Type B pancreatic cell (in vitro differentiated cells): ENCODE measurements around the gene PCCB. TPM values are rescaled to one million over a fixed set of nuclear protein-coding genes. Genes with fewer than 3 reads are reported as not detected.

ENCODE experiments used
- DNase-seq: peaks from one replicate; pipeline ENCODE4 v3.0.0; 2021; ENCODE audit warnings: mixed read lengths; ENCODE audit not compliant: unreplicated experiment; ENCODE audit errors: extremely low spot score
- H3K27ac Mint-ChIP-seq: 2 replicates; pipeline ENCODE4 v1.8.0; 2021; ENCODE audit warnings: mild to moderate bottlenecking, mixed read lengths
- H3K27me3 Mint-ChIP-seq: 2 replicates; pipeline ENCODE4 v1.8.0; 2021; ENCODE audit warnings: mixed read lengths
- H3K36me3 Mint-ChIP-seq: 2 replicates; pipeline ENCODE4 v1.8.0; 2021; ENCODE audit warnings: mixed read lengths
- H3K4me1 Mint-ChIP-seq: one replicate; pipeline ENCODE4 v1.8.0; 2021; ENCODE audit warnings: mixed read lengths; ENCODE audit not compliant: unreplicated experiment
- H3K4me3 Mint-ChIP-seq: 2 replicates; pipeline ENCODE4 v1.8.0; 2021; ENCODE audit warnings: mild to moderate bottlenecking, mixed read lengths
- H3K9me3 Mint-ChIP-seq: 2 replicates; pipeline ENCODE4 v1.8.0; 2021; ENCODE audit warnings: mixed read lengths
- total RNA-seq: library from RNA; stranded (reverse); gene quantifications from 2 replicates; pipeline ENCODE4 v1.2.1, GENCODE V29; 2021; ENCODE audit warnings: low replicate concordance
- TF ChIP-seq, protein P1 (sequence below): fragments of 200-600 bp; sonication (generic); conservative IDR thresholded peaks from 2 replicates; pipeline ENCODE4 v1.5.0; 2021; ENCODE audit warnings: antibody characterized with exemption, mild to moderate bottlenecking

Gene PCCB
- total RNA-seq, 1 donor from 2014 or later = 41.0 TPM

DNA sequence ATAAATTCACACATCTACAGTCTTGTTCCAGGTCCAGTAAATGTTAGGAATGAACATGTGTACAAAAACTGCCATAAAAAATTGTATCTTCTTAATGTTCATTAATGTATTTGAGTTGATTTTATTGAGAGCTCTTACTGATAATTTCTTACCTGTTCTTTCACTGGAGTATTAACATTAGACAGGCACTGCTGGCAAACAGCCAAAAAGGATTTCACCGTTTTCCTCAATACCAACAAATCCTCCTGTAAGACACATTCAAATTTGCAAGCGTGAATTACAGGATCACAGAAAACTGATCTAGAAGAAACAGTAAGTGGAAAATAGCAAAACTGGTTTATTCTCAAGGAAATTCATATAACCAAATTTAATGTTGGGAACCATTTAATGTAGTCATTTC is 127.4 kb downstream of the PCCB start:
- Mint-ChIP-seq H3K27ac (no peak overlapping the region), H3K36me3 (peaks cover 31% of the 10 kb centered on the region), H3K4me1 (no peaks in the 10 kb centered on the region), H3K27me3 (no peaks in the 10 kb centered on the region), H3K9me3 (no peaks in the 10 kb centered on the region), H3K4me3 (no peak overlapping the region)
- TF ChIP-seq, protein P1, sequence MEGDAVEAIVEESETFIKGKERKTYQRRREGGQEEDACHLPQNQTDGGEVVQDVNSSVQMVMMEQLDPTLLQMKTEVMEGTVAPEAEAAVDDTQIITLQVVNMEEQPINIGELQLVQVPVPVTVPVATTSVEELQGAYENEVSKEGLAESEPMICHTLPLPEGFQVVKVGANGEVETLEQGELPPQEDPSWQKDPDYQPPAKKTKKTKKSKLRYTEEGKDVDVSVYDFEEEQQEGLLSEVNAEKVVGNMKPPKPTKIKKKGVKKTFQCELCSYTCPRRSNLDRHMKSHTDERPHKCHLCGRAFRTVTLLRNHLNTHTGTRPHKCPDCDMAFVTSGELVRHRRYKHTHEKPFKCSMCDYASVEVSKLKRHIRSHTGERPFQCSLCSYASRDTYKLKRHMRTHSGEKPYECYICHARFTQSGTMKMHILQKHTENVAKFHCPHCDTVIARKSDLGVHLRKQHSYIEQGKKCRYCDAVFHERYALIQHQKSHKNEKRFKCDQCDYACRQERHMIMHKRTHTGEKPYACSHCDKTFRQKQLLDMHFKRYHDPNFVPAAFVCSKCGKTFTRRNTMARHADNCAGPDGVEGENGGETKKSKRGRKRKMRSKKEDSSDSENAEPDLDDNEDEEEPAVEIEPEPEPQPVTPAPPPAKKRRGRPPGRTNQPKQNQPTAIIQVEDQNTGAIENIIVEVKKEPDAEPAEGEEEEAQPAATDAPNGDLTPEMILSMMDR = no peak
- DNase-seq = no peak

DNA sequence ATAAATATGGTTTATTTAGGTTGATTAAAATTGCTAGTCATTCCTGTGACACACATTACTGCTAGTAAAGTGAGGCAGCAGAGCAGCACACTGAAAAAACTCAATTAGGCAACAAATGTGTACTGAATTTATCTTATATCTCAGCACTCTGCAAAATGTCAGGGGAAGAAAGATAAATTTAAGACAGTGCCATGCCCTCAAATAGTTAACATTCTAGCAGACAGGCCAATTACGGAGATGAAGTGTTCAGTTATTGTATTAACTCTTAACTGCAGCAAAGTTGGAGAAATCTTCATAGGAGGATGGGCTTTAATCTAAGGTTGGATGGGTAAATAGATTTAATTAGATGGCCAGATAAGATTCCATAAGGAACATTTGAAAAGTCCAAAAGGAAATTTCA is 127.9 kb downstream of the PCCB start:
- DNase-seq = no peak
- H3K27ac Mint-ChIP-seq = no peak overlapping the region
- TF ChIP-seq, protein P1 = no peak
- H3K9me3 Mint-ChIP-seq = no peaks in the 10 kb centered on the region
- no peaks in the 10 kb centered on the region for H3K27me3 Mint-ChIP-seq
- no peak overlapping the region for H3K4me3 Mint-ChIP-seq
- H3K36me3 Mint-ChIP-seq = peaks cover 32% of the 10 kb centered on the region
- no peaks in the 10 kb centered on the region for H3K4me1 Mint-ChIP-seq

Other genes starting within 250 kb of the PCCB start
- gene MSL2, start 54.0 kb upstream of the PCCB start, total RNA-seq = 33.7 and 38.4 TPM in 2 replicates